Non-pigmented ciliary epithelial cell (primary cell): ENCODE measurements around the gene CCDC137.
A peak's percentile ranks its signal among the peaks of the same experiment; 100 is the strongest.
"Not testable (repeated sequence)": the region's sequence is repeated elsewhere in the genome, so short reads cannot be mapped to it uniquely, and the experiment has no call there.

ENCODE experiments used
- DNase-seq: peaks from one replicate; pipeline ENCODE4 v3.0.0-alpha.2; 2010; ENCODE audit warnings: low read depth

CCDC137 gene

GRCh38 chr17:81666342-81667191 is at the start of gene CCDC137, which contains the start of gene OXLD1:
Gene CCDC137 (plus strand): TSS chr17:81666737. CDS start chr17:81666767, 30 bp downstream.
Gene OXLD1 (minus strand): TSS chr17:81666605. CDS start chr17:81666577, 28 bp downstream.
- DNase-seq: peak; percentile 74

GRCh38 chr17:81616877-81617276 is 49.7 kb upstream of the CCDC137 start:
- no peak for DNase-seq

GRCh38 chr17:81618307-81618706 is 48.2 kb upstream of the CCDC137 start:
- not testable (repeated sequence) for DNase-seq

GRCh38 chr17:81621494-81622130 is 44.9 kb upstream of the CCDC137 start:
- DNase-seq: no peak

GRCh38 chr17:81630274-81630673 is 36.3 kb upstream of the CCDC137 start:
- no peak for DNase-seq

- no peak for DNase-seq
Observed at GRCh38 chr17:81631482-81631881, 35.1 kb upstream of the CCDC137 start.

- no peak for DNase-seq
Observed at GRCh38 chr17:81635431-81635830, 31.1 kb upstream of the CCDC137 start.

- peak; percentile 27 for DNase-seq
Observed at GRCh38 chr17:81635973-81636504, 30.5 kb upstream of the CCDC137 start.

GRCh38 chr17:81636505-81637288 is 29.8 kb upstream of the CCDC137 start, which contains the start of the genes NPLOC4 and TSPAN10:
Gene NPLOC4 (minus strand): TSS chr17:81637112. CDS start chr17:81636930, 182 bp downstream.
Gene TSPAN10 (plus strand): TSS chr17:81637196. CDS start chr17:81642413, 5,217 bp downstream.
- DNase-seq: peak; percentile 30

GRCh38 chr17:81638683-81639082 is 27.9 kb upstream of the CCDC137 start:
- DNase-seq: no peak

- no peak for DNase-seq
Observed at GRCh38 chr17:81640011-81640410, 26.5 kb upstream of the CCDC137 start.

- DNase-seq: peak; percentile 26
Observed at GRCh38 chr17:81641825-81642489, 24.6 kb upstream of the CCDC137 start.

- DNase-seq: no peak
Observed at GRCh38 chr17:81644496-81644895, 22.0 kb upstream of the CCDC137 start.

- DNase-seq: no peak
Observed at GRCh38 chr17:81644976-81645952, 21.3 kb upstream of the CCDC137 start.

GRCh38 chr17:81646869-81647600 is 19.5 kb upstream of the CCDC137 start:
- no peak for DNase-seq

GRCh38 chr17:81647640-81648012 is 18.9 kb upstream of the CCDC137 start:
- DNase-seq: no peak

GRCh38 chr17:81648013-81648706 is 18.4 kb upstream of the CCDC137 start:
- DNase-seq: no peak

GRCh38 chr17:81648707-81649085 is 17.8 kb upstream of the CCDC137 start:
- DNase-seq: no peak

GRCh38 chr17:81650951-81651350 is 15.6 kb upstream of the CCDC137 start:
- no peak for DNase-seq
